PFSK-1 (cell line): ENCODE measurements around the gene HNRNPM.

ENCODE experiments used
- FOXP2 ChIP-seq: optimal IDR thresholded peaks from 2 replicates; pipeline ENCODE3; 2011; ENCODE audit warnings: borderline replicate concordance, control low read depth, inconsistent platforms; ENCODE audit not compliant: insufficient read depth; ENCODE audit errors: extremely low read length, extremely low read depth
- POLR2AphosphoS5 ChIP-seq: IDR thresholded peaks from 2 replicates; pipeline ENCODE4 v1.6.1; 2012; ENCODE audit warnings: low read depth, mild to moderate bottlenecking, control low read depth, low read length, moderate library complexity
- SIN3A ChIP-seq: IDR thresholded peaks from 2 replicates; pipeline ENCODE4 v1.6.1; 2012; ENCODE audit warnings: mild to moderate bottlenecking, low read length, moderate library complexity, borderline replicate concordance; ENCODE audit not compliant: insufficient read depth
- TAF1 ChIP-seq: IDR thresholded peaks from 2 replicates; pipeline ENCODE4 v1.6.1; 2012; ENCODE audit warnings: low read length, control low read depth, borderline replicate concordance; ENCODE audit not compliant: insufficient read depth

GRCh38 chr19:8500158-8500557 is 55.4 kb downstream of the HNRNPM start:
- TF ChIP-seq SIN3A: no peak
- no peak for TF ChIP-seq FOXP2
- TF ChIP-seq POLR2AphosphoS5: no peak
- no peak for TF ChIP-seq TAF1
